Activated T-cell treated with anti-CD3 and anti-CD28 coated beads for 48 hours (primary cell): ENCODE measurements around the gene SYCN.

Experiments used
- DNase-seq: peaks from one replicate; pipeline ENCODE4 v3.0.0-alpha.2; 2020; ENCODE audit warnings: low read depth

The SYCN gene

GRCh38 chr19:39194832-39195542, 9.1 kb downstream of the SYCN start:
- DNase-seq = no peak

GRCh38 chr19:39193803-39194202, 10.3 kb downstream of the SYCN start:
- no peak for DNase-seq

DNA sequence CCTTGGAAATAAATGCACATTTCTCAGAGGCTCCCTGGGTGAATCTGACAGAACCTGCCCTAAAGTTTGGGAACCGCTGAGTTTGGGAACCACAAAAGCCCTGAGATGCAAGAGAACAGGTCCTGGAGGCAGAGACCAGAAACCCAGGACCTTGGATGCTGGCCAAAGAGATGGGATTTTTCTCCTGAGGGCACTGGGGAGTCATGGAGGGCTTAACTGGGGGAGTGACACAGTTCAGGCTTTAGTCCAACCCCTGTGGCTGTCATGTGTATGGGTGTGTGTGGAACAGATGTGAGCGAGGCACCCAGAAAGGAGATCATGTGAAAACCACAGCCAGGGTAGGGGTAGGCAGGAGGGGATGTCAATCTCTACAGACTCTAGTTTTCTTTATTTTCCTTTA, 11.2 kb downstream of the SYCN start:
- no peak for DNase-seq

DNA sequence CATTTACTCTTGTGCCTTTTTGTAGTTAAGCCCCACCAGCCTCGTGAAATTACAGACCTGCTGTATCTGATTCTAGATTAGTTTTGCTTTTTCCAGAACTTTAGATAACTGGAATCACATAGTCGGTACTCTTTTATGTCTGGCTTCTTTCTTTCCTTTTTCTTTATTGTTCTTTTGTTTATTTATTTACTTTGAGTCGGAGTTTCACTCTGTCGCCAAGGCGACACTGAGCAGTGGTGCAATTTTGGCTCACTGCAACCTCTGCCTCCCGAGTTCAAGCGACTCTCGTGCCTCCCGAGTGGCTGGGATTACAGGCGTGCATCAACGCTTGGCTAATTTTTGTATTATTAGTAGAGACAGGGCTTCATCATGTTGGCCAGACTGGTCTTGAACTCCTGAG, 13.3 kb downstream of the SYCN start:
- no peak for DNase-seq

DNA sequence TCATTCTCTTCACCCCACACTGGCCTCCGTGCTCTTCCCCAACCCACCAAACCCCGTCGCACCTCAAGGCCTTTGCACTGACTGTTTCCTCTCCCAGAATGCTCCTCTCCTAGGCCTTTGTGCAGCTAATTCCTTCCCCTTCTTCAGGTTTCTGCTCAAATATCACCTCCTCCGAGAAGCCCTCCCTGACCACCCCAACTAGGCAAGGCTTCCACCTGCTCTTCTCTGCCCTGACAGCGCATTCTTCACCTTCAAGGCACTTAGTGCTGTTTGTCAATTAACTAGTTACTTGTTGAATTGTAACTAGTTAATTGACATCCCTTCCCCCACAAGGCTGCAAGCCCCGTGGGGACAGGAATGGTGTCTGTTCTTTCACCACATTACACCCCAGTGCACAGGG, 15.1 kb downstream of the SYCN start:
- DNase-seq = no peak

GRCh38 chr19:39187552-39187943, 16.5 kb downstream of the SYCN start:
- no peak for DNase-seq

DNA sequence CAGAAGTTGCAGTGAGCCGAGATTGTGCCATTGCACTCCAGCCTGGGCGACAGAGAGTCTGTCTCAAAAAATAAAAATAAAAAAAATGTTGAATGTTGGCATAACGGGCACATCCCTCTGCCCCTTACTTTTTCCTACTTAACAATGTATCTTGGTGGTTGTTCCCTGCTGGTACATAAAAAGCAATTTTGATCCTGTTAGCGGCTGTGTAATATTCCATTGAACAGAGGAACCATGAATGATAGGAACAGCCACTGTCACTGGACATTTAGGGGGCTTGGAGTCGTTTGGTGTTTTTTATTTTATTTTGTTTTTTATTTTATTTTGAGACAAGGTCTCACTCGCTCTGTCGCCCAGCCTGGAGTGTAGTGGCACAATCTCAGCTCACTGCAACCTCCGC, 17.7 kb downstream of the SYCN start:
- no peak for DNase-seq

DNA sequence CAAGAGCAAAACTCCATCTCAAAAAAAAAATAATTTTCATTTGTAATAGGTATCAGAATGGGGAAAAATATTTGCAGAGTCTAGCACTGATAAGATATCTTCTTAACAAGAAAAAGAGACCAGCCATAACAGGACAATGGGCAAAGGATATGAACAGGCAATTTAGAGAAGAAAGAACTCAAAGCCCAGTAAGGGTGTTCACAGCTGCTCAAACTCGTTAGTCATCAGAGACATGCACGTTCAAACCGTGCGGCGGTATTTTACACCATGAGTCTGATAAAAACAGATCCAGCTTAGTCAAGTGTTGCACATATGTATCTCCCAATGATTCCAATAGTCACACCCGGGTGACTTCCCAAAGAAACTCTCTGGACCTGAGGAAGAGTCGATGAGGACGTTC, 21.0 kb downstream of the SYCN start:
- no peak for DNase-seq

DNA sequence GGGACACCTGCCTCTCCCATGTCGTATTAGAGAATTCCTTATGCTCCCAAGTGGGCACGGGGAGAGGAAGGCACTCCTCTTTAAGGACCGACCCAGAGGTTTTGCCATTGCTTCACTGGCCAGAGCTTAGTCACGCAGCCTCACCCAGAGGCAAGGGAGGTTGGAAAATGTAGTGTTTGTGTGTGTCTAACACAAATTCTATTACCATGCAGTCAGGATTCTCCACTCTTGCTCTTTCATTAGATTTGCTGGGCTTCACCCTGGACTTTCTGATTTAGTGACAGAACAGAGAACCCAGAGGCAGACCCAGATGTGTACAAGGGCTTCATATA, 21.9 kb downstream of the SYCN start:
- DNase-seq = no peak

DNA sequence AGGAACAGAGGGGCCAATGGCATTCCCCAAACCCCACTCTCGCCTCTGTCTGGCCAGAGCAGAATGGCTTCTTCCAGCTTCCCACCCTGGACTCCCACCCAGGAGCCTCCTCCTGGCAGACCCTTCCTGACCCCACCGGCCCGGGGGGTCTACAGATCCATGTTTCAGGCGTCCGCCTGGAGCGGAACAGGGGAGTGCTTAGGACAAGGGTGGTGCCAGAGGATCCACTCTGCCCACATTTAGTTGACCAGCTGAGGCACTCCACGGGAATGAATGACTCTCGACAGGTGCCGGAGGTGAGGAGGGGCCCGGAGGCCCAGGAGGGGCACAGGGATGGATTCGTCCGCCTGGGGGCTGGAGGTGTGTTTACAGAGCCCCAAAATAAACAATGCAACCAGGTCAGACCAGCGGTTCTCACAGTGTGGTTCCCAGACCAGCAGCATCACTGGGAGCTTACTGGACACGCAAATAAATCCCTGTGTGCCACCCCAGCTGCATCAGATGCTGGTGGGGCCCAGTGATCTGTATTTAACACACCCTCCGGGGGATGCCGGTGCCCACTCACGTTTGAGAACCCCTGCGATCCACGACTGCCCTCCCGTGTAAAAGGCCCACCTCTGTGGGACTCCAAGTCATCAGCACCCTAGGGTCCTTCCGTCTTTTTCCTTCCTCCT, 22.4 kb downstream of the SYCN start:
- DNase-seq = no peak

DNA sequence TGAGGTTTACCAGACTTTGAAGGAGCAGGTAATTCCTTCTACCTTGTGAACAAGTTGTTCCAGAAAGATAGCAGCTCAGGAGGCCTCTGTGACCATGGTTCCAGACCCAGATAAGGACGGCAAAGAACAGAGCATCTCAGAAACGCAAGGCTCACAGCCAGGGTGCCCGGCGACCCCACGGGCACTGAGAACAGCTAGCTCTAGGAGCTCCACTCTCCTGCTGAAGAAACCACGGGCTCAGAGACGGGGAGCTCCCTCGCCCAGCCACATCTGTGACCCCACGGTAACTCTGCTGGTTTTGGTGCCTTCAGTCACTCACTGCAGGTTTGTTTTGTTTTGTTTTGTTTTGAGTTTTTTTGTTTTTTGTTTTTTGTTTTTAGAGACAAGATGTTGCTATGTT, 23.3 kb downstream of the SYCN start:
- no peak for DNase-seq

DNA sequence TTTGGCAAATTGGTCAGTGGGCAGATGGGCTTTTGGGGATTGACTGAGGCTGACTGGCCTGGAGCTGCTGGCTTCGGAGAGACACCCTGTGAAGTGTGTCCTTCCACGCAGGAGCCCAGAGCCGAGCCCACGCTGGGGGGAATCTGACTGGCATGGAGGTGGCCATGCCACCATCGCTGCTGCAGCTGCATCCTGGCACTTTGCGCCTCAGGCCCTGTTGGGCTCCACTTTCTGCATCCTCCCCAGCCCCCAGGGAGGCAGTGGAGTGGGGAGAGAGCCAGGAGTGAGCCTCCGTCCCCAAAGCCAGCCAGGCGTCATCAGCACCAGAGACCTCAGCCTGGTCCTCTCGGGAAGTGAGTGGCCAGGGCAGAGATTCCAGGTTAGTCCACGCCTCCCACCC, 24.3 kb downstream of the SYCN start:
- DNase-seq = no peak

DNA sequence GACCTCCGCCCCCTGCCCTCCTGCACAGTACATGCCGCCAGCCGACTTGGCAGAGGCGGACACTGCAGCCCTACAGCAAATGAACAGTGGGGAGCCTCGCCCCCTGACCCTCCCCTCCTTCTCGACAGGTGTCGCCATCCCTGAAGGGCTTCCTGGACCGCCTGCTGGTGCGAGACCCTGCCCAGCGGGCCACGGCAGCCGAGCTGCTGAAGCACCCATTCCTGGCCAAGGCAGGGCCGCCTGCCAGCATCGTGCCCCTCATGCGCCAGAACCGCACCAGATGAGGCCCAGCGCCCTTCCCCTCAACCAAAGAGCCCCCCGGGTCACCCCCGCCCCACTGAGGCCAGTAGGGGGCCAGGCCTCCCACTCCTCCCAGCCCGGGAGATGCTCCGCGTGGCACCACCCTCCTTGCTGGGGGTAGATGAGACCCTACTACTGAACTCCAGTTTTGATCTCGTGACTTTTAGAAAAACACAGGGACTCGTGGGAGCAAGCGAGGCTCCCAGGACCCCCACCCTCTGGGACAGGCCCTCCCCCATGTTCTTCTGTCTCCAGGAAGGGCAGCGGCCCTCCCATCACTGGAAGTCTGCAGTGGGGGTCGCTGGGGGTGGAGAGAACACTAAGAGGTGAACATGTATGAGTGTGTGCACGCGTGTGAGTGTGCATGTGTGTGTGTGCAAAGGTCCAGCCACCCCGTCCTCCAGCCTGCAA, 25.6 kb downstream of the SYCN start:
- DNase-seq = no peak

DNA sequence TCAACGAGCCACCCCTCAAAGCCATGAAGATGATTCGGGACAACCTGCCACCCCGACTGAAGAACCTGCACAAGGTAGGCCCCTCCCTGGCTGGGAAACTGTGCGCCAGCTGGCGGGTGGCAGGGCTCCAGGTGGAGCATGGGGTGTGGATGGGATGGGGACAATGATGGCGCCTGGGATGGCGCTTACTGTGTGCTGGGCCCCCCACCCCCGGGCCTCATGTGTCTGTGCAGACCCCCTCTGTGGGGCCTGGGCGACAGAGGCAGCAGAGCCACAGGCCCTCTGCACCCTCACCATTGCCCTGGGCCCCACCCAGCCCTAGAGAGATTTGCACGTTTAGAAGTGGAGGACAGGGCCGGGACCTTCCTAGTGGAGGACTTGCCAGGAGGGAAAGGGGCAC, 26.3 kb downstream of the SYCN start:
- DNase-seq = no peak

GRCh38 chr19:39177110-39177699, 26.9 kb downstream of the SYCN start:
- no peak for DNase-seq

DNA sequence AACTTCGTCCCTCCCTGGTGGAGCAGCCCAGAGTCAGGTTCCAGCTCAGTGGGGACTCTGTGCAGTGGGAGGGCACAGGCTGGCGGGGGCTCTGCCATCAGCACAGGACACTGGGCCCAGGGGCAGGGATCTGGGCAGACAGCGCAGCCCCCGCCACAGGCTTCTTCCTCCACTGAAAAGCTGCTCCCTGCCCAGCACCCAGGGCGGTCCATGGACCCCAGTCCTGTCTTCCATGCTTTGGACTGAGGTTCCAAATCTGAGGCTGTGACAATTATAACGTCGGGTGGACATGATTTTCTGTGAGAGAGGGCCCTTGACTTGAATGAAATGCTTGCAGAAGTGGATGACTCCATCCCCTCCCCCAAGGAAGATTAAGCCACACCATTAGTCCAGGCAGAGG, 28.5 kb downstream of the SYCN start:
- no peak for DNase-seq

GRCh38 chr19:39174558-39175544, 29.2 kb downstream of the SYCN start:
- DNase-seq = no peak

GRCh38 chr19:39174142-39174541, 29.9 kb downstream of the SYCN start:
- no peak for DNase-seq

DNA sequence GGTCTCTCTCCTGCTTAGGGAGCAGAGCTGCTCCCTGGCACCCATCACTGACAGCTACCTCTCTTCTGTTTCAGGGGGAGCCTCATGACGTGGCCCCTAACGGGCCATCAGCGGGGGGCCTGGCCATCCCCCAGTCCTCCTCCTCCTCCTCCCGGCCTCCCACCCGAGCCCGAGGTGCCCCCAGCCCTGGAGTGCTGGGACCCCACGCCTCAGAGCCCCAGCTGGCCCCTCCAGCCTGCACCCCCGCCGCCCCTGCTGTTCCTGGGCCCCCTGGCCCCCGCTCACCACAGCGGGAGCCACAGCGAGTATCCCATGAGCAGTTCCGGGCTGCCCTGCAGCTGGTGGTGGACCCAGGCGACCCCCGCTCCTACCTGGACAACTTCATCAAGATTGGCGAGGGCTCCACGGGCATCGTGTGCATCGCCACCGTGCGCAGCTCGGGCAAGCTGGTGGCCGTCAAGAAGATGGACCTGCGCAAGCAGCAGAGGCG, 30.5 kb downstream of the SYCN start:
- DNase-seq = no peak

- no peak for DNase-seq
Measured at GRCh38 chr19:39172700-39173501, 31.2 kb downstream of the SYCN start.
